Stomach (tissue), 9 donors: ENCODE measurements around the gene KLK14. TPM values are rescaled to one million over a fixed set of nuclear protein-coding genes. Genes with fewer than 3 reads are reported as not detected.

Source experiments
- DNase-seq, 2 donors: peaks; one replicate each; pipeline versions ENCODE4 v3.0.0 to v3.0.0-alpha.2; 2013 to 2019
- H3K27ac ChIP-seq, 5 donors: fragments of 200-600 bp in 4 of 5; sonication (generic) in 4 of 5; one replicate each; pipeline ENCODE4 v1.5.1; 2013 to 2019; ENCODE audit warnings: mild to moderate bottlenecking in 1 of 5, moderate library complexity in 1 of 5
- H3K27me3 ChIP-seq, 3 donors: fragments of 200-600 bp; sonication (generic); one replicate each; pipeline ENCODE4 v1.5.1; 2017 to 2019; ENCODE audit warnings: mixed run types in 1 of 3
- H3K36me3 ChIP-seq, 4 donors: fragments of 200-600 bp; sonication (generic); 1 replicate in 3 of 4; 2 replicates in 1 of 4; pipeline ENCODE4 v1.5.1; 2016 to 2019
- H3K4me1 ChIP-seq, 4 donors: fragments of 200-600 bp; sonication (generic); one replicate each; pipeline ENCODE4 v1.5.1; 2016 to 2019
- H3K4me3 ChIP-seq, 4 donors: fragments of 200-600 bp; sonication (generic) in 3 of 4; one replicate each; pipeline ENCODE4 v1.5.1; 2016 to 2019; ENCODE audit warnings: mild to moderate bottlenecking in 1 of 4
- H3K9me3 ChIP-seq, 4 donors: fragments of 200-600 bp; sonication (generic); one replicate each; pipeline ENCODE4 v1.5.1; 2016 to 2019
- EP300 ChIP-seq: sonication (generic); formaldehyde crosslinking; IDR thresholded peaks from one replicate; pipeline ENCODE4 v1.6.1; 2017; ENCODE audit warnings: antibody characterized with exemption
- POLR2A ChIP-seq, 4 donors: fragments of 450-650 bp; IDR thresholded peaks; one replicate each; pipeline ENCODE4 v1.6.1; 2016; ENCODE audit warnings: antibody characterized with exemption in 4 of 4, control low read depth in 2 of 4, mild to moderate bottlenecking in 1 of 4, moderate library complexity in 1 of 4
- POLR2AphosphoS5 ChIP-seq, 3 donors: sonication (generic); formaldehyde crosslinking; IDR thresholded peaks; one replicate each; pipeline ENCODE4 v1.6.1; 2016; ENCODE audit warnings: antibody characterized with exemption in 3 of 3
- whole genome bisulfite sequencing, 5 donors: extraction: QIAGEN DNeasy Blood & Tissue Kit in 3 of 5; methylation state at CpG; one replicate each; pipeline versions ENCODE4 v1.1.5 to v1.1.7; 2013 to 2018; 5-methylcytosine and 5-hydroxymethylcytosine counted together
- intact Hi-C: fragments of 100-400 bp; cut with DNase I; formaldehyde crosslinking; loops from one replicate; pipeline ENCODE4 v1.15.1; 2023; ENCODE audit warnings: low total_unique reads
- polyA plus RNA-seq, 3 donors: library from polyadenylated mRNA; stranded (reverse); fragments of 200-250 nt; gene quantifications; one replicate each; pipeline ENCODE4 v1.2.3, GENCODE V29; 2013
- total RNA-seq, 5 donors: library from RNA; depleted of rRNA; stranded (reverse); fragments of >200 nt; gene quantifications; one replicate each; pipeline versions ENCODE4 v1.1.0 to v1.2.3, GENCODE V29; 2014 to 2016
- TF ChIP-seq, protein P1 (sequence below), 7 experiments: fragments of 450-650 bp in 4 of 7; fragments of 200-600 bp in 3 of 7; sonication (generic) in 3 of 7; IDR thresholded peaks; one replicate each; pipeline ENCODE4 v1.5.1; 2016 to 2019; ENCODE audit warnings: antibody characterized with exemption in 7 of 7, control low read depth in 2 of 7, mild to moderate bottlenecking in 1 of 7
- donor health status: healthy with polysubstance abuse.
- donor health status: Bipolar disorder and iron deficiency.
- donor health status: healthy.

Gene KLK14
- total and polyA plus RNA-seq, 8 donors: 0.31 to 0.35 TPM; not detected in 6

DNA sequence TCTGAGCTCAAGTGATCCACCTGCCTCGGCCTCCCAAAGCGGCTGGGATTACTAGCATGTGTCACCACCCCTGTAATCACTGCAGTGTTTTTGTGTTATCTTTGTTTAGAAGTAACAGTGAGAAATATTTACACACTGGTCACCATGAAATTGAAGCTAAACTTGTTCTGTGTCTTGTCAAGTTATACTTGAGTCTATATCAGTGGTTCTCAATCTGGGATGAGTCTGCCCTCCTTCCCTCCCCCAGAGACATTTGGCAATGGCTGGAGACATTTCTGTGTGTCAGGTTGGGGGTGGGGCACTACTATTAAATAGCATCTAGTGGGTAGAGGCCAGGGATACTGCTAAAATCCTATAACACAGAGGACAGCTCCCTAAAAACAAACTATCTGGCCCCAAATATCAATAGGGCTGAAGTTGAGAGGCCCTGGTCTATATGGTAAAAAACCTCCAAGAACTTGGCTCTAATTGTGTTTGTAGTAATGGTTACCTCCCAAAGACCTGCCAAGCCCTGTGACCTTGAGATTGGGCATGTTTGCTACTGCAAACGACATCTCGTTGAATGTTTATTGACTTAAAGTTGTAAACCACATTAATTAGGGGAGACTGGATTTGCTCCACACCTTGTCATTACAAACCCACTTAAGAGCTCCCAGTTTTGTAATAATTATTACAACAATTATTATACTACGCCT lies 18.6 kb upstream of the KLK14 start:
- no peak for DNase-seq
- no peak for TF ChIP-seq POLR2A (IDR thresholded peaks at IDR 0.05)
- TF ChIP-seq POLR2AphosphoS5 (IDR thresholded peaks at IDR 0.05): no peak
- TF ChIP-seq, protein P1, sequence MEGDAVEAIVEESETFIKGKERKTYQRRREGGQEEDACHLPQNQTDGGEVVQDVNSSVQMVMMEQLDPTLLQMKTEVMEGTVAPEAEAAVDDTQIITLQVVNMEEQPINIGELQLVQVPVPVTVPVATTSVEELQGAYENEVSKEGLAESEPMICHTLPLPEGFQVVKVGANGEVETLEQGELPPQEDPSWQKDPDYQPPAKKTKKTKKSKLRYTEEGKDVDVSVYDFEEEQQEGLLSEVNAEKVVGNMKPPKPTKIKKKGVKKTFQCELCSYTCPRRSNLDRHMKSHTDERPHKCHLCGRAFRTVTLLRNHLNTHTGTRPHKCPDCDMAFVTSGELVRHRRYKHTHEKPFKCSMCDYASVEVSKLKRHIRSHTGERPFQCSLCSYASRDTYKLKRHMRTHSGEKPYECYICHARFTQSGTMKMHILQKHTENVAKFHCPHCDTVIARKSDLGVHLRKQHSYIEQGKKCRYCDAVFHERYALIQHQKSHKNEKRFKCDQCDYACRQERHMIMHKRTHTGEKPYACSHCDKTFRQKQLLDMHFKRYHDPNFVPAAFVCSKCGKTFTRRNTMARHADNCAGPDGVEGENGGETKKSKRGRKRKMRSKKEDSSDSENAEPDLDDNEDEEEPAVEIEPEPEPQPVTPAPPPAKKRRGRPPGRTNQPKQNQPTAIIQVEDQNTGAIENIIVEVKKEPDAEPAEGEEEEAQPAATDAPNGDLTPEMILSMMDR (IDR thresholded peaks at IDR 0.05): no peak
- no peak for TF ChIP-seq EP300
- Histone ChIP-seq H3K36me3 (peaks cover 14 to 64% (median 64%) of the 10 kb centered on the region in 4 donors), H3K9me3 (no peaks in the 10 kb centered on the region), H3K4me3 (no peak overlapping the region), H3K4me1 (peaks cover 0 to 53% (median 25%) of the 10 kb centered on the region in 4 donors), H3K27ac (peak overlapping the region in 1 of 5 donors; percentile 21), H3K27me3 (no peaks in the 10 kb centered on the region)
- intact Hi-C loops: no loop called here
- WGBS, 5 donors: 37 to 56% (median 55%) methylated on average over 5 of the region's 5 CpGs

DNA sequence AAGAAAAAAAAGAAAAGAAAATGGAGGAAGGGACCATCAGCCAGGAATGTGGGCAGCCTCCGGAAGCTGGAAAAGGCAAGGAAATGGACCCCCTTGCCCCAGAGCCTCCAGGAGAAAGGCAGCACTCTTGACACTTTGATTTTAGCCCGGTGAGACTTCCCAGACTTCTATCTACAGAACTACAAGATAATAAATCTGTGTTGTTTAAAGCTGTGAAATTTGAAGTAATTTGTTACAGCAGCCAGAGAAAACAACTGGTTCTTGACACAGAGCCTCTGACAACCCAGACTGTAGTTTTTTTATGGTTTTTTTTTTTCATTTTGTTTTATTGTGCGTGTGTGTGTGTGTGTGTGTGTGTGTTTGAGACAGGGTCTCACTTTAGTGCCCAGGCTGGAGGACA lies 17.9 kb upstream of the KLK14 start:
- TF ChIP-seq, protein P1 (IDR thresholded peaks at IDR 0.05): no peak
- TF ChIP-seq POLR2AphosphoS5 (IDR thresholded peaks at IDR 0.05): no peak
- TF ChIP-seq POLR2A (IDR thresholded peaks at IDR 0.05): no peak
- TF ChIP-seq EP300: no peak
- Histone ChIP-seq H3K27me3 (no peaks in the 10 kb centered on the region), H3K36me3 (peaks cover 14 to 64% (median 64%) of the 10 kb centered on the region in 4 donors), H3K27ac (peak overlapping the region in 1 of 5 donors; percentile 21), H3K4me3 (no peak overlapping the region), H3K9me3 (no peaks in the 10 kb centered on the region), H3K4me1 (peaks cover 0 to 46% (median 22%) of the 10 kb centered on the region in 4 donors)
- WGBS, 5 donors: 52 to 69% (median 62%) methylated on average over 3 of the region's 3 CpGs
- no peak for DNase-seq
- intact Hi-C loops: no loop called here

DNA sequence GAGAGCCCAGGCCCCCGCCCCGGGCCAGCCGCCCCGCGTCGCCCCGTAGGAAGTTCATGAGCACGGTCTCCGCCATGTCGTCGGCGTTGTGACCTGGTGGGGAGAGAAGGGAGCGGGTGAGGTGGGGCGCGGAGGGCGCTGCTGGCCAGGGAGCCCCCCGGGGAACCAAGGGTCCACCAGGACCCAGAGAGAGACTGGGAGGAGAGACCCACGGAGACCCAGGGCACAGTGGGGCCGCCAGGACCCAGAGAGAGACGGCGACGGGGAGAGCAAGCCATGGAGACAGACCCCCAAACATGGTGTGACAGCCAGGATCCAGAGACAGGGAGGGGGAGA lies 16.3 kb upstream of the KLK14 start:
- no peak for TF ChIP-seq POLR2AphosphoS5 (IDR thresholded peaks at IDR 0.05)
- TF ChIP-seq, protein P1 (IDR thresholded peaks at IDR 0.05): no peak
- TF ChIP-seq POLR2A (IDR thresholded peaks at IDR 0.05): no peak
- TF ChIP-seq EP300: no peak
- Histone ChIP-seq H3K27me3 (no peaks in the 10 kb centered on the region), H3K27ac (peak overlapping the region in 1 of 5 donors; percentile 58), H3K36me3 (peaks cover 14 to 57% (median 53%) of the 10 kb centered on the region in 4 donors), H3K4me3 (peak overlapping the region in 2 of 4 donors; percentile 24 to 34), H3K4me1 (peaks cover 0 to 49% (median 28%) of the 10 kb centered on the region in 4 donors), H3K9me3 (no peaks in the 10 kb centered on the region)
- no peak for DNase-seq
- intact Hi-C loops: no loop called here
- 63 to 79% (median 68%) methylated on average over 12 to 22 of the region's 22 CpGs for WGBS, 5 donors

DNA sequence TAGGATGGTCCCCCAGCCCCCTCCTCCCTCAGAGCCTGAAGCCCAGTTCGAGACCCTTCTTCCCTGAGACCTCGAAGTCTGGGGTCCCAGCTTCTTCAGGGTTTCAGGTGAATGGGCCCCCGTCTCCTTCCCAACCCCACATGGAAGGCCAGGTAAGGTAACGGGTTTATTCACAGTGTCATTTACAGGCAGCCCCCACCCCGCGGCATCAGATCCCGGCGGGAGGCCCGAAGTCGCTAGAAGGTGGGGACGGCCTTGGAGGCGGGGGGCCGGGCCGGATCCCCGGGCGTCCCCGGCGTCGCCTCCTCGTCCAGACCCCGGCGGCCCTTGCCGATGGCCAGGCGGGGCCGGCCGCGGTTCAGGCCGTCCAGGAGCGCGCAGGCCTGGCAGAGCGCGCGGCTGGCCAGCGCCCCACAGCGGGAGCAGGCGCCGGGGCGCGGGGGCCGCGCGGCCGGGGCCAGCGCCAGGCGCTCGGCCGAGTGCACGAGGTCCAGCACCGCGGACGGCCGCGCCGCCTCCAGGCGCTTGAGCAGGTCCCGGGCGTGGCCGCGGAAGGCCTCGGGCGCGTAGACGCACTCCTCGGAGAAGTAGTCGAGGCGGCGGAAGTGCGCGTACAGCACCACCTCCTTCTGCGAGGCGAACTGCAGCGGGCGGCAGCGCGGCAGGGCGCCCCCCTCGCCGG lies 15.8 kb upstream of the KLK14 start:
- peak in 1 of 2 donors; percentile 88 for DNase-seq
- 59 to 76% (median 75%) methylated on average over 14 to 78 of the region's 78 CpGs for WGBS, 5 donors
- H3K27ac ChIP-seq: peak overlapping the region in 1 of 5 donors; percentile 58
- peaks cover 10 to 52% (median 48%) of the 10 kb centered on the region in 4 donors for H3K36me3 ChIP-seq
- H3K4me1 ChIP-seq: peaks cover 0 to 45% (median 27%) of the 10 kb centered on the region in 4 donors
- TF ChIP-seq, protein P1 (IDR thresholded peaks at IDR 0.05): no peak
- no peak for TF ChIP-seq POLR2AphosphoS5 (IDR thresholded peaks at IDR 0.05)
- TF ChIP-seq EP300: no peak
- no peak for TF ChIP-seq POLR2A (IDR thresholded peaks at IDR 0.05)
- no peaks in the 10 kb centered on the region for H3K27me3 ChIP-seq
- peak overlapping the region in 2 of 4 donors; percentile 24 to 34 for H3K4me3 ChIP-seq
- no peaks in the 10 kb centered on the region for H3K9me3 ChIP-seq
- intact Hi-C loops: no loop called here
